AG09319 (cell line): ENCODE results near the gene STEEP1.

Source experiments
- DNase-seq: peaks from one replicate; pipeline ENCODE4 v3.0.0-alpha.2; 2010; ENCODE audit warnings: low read depth; ENCODE audit errors: extremely low read depth
- CTCF ChIP-seq: IDR thresholded peaks from 2 replicates; pipeline ENCODE4 v1.5.1; 2011; ENCODE audit warnings: low read depth, mild to moderate bottlenecking, inconsistent platforms, low read length, moderate library complexity

Gene STEEP1

GRCh38 chrX:119602701-119603255 lies 37.6 kb upstream of the STEEP1 start:
- no peak for TF ChIP-seq CTCF
- DNase-seq = no peak

DNA sequence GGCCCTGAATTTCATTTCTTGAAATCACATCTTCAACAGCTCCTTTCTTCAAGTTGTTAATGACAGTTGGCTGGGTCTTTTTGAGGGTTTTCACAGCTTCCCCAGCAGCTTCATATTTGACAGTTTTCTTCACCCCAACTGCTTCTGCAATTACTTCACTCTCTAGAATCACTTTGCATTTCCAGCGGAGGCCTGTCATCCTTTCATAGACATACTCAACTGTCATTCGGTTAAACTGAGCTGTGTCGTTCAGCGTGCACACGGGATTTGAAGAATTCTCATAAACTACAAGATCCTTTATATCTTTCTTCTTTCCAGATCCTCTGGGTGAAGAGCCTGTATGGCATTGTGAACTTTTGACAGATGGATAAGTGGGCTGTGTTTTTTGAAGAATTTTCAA lies 24.6 kb upstream of the STEEP1 start:
- no peak for DNase-seq
- no peak for TF ChIP-seq CTCF

GRCh38 chrX:119583431-119584059 lies 18.3 kb upstream of the STEEP1 start:
- DNase-seq = no peak
- TF ChIP-seq CTCF = no peak

GRCh38 chrX:119579414-119579813 lies 14.2 kb upstream of the STEEP1 start:
- no peak for TF ChIP-seq CTCF

GRCh38 chrX:119574394-119575266 lies 9.4 kb upstream of the STEEP1 start, which contains the start of gene UBE2A:
Gene UBE2A (plus strand): TSS chrX:119574563. CDS start chrX:119574712, 149 bp downstream.
- peak; percentile 32 for TF ChIP-seq CTCF
- peak; percentile 84 for DNase-seq

More at GRCh38 chrX:119579414-119579813, 14.2 kb upstream of the STEEP1 start:
- DNase-seq = no peak

- TF ChIP-seq CTCF = no peak
- no peak for DNase-seq
These were observed 8.7 kb upstream of the STEEP1 start for GRCh38 chrX:119573840-119574393.

DNA sequence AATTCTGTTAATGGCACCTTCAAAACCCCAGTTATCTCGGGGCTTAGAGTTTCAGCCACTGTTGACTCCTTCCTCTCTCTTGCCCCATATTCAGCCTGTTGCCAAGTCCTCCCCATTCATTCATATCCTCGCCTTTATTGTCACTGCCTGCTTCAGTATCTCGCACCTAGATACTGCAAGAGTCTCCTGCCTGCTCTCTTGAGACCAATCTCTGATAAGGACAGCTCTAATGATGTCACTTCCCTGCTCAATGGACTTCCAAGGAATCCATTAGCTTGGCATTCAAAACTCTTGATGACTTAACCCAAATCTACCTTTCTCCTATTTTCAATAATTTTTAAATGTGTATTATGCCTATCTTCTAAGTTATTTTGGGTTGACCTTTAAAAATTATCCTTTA lies 8.0 kb upstream of the STEEP1 start:
- no peak for TF ChIP-seq CTCF
- no peak for DNase-seq
